Endometrium (tissue), 2 donors: ENCODE results near the gene ZNF302.
"Not testable (repeated sequence)": the region's sequence is repeated elsewhere in the genome, so short reads cannot be mapped to it uniquely, and the experiment has no call there.

Experiments
- FAIRE-seq: peaks from 2 replicates; lab custom pipeline; 2012; peaks lifted over from hg19 to GRCh38; lab: Jason Lieb, UNC
- donor health status: control.
- donor health status: control.

The ZNF302 gene

DNA sequence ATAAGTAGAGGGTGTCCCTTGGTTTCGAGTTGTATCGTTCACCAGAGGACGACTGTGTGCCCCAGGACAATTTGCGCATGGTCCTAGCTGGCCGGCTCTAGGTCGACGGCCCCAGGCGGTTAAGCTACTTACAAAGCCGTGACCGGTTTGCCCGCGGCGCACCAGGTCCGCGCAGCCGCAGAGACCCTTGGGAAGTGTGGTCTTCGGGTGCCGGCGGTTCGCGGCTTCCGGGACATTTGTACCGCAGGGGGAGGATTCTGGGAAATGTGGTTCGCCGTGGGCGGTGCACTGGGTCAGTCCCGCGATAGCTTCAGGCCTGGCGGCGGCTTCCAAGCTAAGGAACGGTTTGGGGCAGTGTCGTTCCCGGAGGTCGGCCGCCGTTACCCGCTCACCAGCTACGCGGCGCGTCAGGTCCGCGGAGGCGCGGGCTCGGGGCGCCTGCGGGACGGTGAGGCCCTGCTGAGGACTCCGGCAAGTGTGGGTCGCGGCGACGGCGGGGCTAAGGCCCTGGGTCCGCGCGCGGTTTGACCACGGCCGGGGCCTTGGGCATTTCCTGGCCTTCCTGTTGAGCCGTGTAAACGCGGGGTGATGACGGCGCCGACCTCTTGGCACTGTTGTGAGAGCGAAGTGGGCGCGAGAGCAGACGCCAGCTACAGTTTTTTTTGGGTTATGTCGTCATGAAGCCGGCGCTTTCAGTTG lies at the start of gene ZNF302:
Gene ZNF302, plus strand, starts transcription at position 293 of the 699 bp plus-strand sequence. CDS start 1,127 bp downstream, outside the sequence.
- peak; percentile 73 for FAIRE-seq

DNA sequence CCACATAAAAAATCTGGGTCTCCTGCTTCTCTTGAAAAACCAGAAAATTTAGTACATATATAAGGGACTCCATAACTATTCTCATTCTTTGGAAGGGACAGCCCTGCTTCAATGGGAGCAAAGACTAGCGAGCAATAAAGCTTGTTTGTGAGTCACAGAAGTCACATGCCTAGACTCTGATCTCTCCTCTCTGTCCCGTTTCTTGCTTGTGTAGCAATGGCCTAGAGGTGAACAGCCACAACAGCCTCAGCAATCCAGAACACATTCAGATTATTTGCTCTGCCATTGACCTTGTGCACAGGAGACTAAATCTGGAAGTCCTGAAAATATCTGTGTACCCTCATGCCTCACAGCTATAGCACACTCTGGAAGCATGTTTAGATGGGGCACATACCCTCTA lies 43.7 kb upstream of the ZNF302 start:
- no peak for FAIRE-seq

DNA sequence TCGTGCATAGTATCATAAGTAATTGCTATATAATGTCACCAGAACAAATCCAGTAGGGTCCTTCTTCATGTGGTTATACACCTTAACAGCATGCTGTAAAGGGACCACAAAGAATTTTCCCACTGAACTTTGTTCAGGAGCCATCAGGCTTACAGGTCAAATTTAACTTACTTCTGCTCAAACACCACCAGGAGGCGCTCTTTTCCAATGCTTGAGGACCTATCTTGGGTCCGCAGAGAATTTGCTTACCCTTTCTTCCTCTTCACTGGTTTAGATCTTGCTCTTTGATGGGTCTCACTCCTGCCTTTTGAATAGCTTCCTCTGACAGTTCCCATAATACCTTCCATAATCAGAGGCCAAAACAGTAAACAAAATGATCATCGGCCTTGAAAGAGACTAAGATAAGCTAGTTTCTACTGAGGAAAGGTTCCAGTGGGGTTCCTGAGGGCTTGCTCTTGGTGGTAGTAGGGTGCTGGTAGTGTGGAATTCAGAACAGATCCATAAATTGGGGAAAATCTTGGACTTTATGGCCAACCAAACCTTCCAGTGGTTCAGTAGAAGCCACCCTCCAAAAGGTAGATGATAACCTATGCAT lies 37.9 kb upstream of the ZNF302 start:
- no peak for FAIRE-seq

DNA sequence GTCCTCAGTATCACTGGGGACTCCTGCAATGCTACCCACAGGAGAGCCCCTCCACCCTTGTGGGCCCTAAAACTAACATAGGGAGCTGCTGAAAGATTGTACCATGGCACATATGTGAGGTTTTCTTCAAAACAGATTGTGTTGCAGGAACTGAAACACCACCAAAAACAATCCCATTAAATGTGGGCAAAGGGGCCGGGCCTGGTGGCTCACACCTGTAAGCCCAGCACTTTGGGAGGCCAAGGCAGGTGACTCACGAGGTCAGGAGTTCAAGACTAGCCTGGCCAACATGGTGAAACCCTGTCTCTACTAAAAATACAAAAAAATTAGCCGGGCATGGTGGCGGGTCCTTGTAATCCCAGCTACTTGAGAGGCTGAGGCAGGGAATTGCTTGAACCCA lies 35.2 kb upstream of the ZNF302 start:
- FAIRE-seq, result no peak

DNA sequence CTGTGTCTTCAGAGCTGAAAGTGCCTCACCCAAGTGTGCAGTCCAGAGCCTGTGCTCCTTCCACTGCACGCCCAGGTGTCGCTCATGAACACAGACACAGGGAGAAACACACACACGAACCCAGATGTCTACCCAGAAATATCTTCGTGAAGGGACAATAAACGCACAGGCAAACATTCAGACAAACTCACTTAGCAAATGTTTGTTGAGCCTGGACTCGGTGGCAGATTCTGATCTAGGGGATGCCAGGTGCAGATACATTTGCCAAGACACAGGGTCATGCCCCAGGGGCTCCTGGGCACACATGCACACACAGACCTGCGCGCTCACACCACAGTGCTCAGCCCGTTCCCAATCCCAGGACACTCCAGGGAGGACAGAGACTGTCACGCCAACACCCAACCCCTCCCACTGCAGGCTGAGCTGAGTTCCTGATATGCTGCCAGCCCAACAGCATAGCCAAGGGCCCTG lies 32.5 kb upstream of the ZNF302 start:
- FAIRE-seq, result no peak

DNA sequence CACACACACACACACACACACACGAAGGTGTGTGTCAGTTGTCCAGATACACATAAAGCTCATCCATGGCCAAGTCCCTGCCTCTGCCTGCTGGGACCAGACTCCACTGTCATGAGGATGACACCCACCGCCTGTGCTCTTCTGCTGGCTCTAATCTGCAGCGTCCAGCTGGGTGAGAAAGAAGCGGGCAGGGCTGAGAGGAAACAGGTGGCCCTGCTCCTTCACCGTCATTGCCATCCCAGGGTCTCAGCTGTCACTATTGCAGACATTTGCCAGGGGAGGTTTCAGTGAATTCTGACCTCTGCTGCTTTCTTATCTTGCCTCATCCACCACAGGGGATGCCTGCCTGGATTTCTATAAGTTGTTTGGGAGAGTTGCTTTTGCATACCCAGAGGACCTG lies 31.9 kb upstream of the ZNF302 start:
- FAIRE-seq, result no peak

DNA sequence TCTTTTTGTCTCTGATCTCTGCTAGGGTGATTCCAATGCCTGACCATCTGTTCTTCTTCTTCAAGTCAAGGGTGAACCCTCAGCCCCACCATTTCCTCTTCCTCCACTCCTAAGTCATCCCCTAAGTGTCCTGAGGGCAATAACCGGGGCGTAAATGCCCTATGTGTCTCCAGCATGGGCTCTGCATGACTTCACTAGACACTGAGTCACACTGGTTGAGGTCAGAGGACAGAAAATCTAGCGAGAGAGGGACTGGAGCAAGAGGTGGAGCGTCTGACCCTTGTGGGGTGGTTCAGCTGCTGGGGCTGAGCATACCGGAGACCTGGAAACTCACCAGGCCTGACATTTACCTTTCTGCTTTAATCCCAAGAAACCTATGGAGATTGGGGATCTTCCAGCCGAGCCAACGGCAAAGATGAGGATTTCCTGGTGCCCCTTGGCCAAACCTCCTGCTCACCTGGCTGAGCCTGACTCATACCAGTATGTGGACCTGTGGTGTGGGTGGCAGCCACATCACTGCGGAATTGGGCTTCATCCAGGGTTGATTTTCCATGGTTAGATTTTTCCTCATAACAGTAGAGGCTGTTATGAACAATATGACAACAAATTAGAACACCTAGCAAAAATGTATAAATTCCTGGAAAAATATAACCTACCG lies 27.5 kb upstream of the ZNF302 start:
- no peak for FAIRE-seq

DNA sequence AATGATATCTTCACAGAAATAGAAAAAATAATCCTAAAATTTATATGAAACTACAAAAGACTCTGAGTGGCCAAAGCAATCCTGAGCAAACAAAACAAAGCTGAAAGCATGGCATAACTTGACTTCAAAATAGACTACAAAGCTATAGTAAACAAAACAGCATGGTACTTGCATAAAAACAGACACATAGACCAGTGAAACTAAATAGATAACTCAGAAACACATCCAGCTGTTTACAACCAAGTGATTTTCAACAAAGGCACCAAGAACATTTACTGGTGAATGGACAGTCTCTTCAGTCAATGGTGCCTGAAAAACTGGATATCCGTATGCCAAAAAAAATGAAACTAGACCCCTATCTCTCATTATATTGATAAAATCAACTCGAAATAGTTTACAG lies 25.7 kb upstream of the ZNF302 start:
- no peak for FAIRE-seq

DNA sequence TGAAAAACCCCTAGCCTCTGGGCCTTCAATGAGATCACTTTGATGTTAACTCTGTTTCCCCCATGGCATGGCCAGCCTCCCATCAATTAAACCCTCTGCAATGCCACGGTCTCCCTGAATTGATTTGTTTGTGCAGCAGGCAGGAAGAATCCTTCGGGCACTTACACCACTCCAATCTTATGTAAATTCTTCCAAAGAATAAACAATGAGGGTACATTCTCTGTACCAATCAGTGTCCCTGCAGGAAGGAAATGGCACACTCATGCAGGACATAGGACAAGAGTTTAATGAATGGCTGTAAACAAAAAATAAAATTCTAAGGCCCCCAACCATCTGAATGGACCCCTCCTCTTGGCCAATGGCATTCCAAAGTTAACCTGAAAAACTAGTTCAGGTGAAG lies 22.7 kb upstream of the ZNF302 start:
- no peak for FAIRE-seq

DNA sequence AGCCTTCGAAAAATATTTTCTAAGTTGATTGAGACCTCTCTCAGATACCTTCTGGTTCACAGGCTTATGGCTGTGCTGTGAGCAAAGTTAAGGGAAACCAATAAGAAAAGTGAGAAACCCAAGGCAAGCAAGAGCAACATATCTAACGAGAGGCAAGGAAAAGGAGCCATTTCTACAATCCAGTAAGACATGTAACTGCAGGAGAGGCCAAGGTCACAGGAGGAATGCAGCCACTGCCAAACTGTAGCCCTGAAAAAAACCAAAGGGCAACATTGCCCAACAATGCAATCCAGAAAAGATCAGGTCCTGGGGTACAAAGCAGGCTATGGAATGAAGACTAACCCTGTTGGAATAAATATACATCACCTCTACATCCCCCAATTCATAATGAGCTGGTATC lies 21.8 kb upstream of the ZNF302 start:
- no peak for FAIRE-seq

DNA sequence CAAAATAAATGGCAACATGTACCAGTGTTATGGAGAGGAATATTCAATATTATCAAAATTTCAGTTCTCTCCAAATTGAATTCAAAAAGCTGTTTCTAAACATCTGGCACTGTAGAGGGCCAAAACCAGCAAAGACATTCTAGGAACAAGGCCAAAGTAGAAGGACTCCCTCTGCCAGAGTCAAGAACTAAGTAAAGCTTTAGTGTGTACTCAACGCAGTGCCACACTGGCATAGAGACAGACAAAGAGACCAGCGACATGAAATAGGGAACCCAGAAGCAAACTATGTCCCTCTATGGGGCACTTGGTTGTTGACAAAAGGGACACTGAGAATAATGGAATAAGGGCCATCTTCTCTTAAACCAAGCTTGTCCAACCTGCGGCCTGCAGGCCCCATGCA lies 16.1 kb upstream of the ZNF302 start:
- FAIRE-seq, result no peak

DNA sequence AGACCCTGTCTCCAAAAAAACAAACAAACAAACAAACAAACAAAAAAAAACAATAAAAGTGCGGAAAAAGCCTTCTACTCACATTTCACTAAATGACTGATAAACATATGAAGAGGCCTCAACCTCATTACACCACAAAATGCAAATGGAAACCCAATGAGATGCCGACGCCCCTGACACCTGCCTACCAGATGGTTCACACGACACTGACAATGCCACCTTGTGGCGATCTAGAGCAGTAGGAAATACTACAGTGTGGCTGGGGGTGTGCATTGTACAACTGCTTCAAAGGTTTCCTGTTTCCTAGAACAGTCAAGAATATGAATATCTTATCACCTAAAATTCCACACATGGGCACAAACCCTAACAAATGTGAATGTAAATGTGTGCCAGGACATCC lies 14.6 kb upstream of the ZNF302 start:
- no peak for FAIRE-seq

DNA sequence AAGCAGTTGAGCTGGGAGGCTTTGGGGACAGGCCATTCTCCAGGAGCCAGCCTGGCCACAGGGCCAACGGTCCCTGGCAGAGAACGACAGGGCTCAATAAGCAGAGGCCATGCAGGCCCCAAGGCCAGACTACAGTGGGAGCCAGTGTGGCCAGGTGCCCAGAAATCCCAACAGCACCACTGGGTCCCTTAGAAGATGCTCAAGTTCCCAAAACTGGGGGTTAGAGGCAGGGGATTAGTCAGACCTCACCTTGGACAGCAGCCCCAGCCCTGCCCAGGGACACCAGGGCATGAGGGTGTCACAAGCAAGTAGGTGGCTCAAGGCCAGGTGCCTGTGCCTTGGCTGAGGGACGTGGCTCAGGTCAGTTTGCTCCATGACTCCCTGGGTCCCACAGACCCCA lies 13.3 kb upstream of the ZNF302 start:
- no peak for FAIRE-seq

DNA sequence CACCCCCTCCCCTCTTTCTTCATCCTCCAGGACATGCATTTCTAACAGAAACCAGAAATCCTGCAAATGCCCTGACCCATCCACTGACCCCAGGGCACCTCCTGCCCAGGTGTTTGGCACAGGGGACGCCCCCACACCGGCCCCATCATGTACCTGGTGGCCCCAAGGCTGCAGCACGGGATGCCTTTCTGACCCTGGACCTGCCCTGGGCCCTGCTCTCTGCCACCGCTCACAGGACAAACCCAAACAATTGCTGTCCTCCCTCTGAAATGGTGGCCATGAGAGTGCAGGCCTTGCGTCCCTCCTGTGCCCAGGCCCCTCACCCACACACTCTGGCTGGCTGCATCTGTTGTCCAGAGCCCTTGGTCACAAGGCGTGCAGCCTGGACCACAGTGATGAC lies 12.6 kb upstream of the ZNF302 start:
- no peak for FAIRE-seq

DNA sequence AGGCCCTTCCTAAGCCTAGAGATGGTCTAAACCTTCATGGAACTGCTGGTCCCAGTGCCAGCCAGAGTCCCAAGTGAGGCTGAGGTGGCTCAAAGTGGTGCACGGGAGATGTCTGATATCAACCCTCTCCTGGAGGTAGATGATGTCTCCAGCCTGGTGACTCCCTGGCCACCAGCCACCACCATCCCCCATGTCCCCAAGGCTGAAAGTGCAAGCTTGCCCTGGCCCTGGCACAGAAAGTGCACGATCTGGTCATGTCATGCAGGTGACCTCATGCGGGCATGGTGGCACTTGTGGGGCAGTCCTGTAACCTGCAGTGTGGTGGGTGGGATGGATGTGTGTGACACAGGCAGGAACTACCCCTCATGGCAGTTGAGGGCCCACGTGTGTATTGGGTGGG lies 12.2 kb upstream of the ZNF302 start:
- FAIRE-seq, result not testable (repeated sequence)

DNA sequence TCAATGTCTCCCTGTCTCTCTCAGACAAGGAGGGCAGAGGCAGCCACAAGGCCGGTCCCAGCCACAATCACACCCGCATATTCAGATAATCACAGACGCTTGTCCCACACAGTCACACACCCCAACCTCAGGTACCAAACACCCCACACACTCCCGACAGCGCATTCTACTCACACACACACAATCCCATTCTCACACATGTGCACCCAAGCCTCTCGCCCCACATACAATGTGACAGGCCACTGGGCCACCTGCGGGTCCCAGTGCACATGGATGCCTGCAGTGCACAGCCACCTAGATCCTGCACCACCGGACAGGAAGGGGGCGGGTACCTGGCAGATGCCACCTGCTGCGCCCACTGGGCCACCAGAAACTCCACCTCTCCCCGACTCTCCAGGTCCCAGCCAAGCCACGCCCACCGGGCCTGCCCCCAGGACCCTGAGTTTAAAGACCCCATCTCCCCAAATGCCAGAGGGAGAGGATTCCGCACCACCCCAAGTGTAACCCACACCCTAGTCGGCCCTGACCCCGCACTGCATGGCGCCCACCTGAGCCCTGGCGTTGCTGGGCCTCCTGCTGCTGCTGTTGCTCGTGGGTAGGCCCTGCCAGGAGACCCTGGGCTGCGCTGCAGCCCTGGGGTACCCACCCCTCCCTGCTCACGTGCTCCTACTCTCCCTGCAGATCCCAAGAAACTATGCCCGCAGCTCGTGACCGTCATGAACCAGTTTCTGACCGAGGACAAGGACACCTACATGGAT lies 11.1 kb upstream of the ZNF302 start:
- no peak for FAIRE-seq

DNA sequence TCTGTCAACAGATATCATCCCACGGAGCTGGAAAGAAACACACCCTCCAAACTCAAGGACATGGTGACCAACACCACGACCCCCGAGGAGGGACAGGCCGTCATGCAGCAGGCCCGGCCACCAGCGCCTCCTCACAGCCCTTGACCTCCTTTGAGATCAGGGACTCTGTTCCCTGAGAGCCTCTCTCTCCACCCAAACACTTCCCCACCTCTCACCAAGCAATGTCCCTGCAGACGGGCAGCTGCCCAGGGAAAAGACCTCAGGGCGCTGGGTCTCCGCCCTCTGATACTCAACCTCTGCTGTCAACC lies 10.6 kb upstream of the ZNF302 start:
- no peak for FAIRE-seq

DNA sequence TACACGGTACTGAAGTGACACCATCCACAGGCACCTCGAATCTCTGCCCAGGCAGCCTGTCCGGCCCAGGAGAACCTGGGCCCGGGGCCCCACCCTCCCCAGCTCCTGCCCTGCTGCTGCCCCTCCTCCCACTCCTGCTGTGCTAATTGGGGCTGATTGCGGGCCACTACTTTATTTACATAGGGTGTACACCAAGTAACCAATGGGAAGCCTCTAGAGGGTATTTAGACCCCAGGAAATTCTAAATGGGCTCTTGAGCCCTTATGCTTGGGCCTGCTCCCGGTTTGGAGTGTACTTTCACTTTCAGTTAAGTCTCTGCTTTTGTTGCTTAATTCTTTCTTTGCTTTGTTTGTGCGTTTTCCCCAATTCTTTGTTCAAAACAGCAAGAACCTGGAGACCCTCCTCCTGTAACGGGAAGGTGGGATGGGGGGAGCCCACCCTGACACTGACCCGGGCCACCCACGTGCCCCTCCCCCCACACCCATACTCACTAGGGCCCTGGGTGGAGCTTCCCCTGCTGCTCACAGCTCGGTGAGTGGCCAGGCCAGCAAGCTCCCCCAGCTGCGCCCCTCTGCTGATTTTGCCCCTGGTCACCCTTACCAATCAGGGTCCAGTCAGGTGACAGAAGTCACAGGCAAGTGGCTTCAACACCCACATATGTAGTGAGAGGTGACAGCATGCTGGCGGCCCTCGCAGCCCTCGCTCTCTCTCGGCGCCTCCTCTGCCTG lies 10.0 kb upstream of the ZNF302 start:
- FAIRE-seq, result no peak

DNA sequence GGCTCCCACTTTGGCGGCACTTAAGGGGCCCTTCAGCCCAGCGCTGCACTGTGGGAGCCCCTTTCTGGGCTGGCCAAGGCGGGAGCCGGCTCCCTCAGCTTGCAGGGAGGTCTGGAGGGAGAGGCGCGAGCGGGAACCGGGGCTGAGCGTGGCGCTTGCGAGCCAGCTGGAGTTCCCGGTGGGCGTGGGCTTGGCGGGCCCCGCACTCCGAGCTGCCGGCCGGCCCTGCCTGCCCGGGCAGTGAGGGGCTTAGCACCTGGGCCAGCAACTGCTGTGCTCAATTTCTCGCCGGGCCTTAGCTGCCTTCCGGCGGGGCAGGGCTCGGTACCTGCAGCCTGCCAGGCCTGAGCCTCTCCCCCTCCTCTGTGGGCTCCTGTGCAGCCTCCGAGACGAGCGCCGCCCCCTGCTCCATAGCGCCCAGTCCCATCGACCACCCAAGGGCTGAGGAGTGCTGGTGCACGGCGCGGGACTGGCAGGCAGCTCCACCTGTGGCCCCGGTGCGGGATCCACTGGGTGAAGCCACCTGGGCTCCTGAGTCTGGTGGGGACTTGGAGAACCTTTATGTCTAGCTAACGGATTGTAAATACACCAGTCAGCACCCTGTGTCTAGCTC lies 9.3 kb upstream of the ZNF302 start:
- FAIRE-seq, result not testable (repeated sequence)

DNA sequence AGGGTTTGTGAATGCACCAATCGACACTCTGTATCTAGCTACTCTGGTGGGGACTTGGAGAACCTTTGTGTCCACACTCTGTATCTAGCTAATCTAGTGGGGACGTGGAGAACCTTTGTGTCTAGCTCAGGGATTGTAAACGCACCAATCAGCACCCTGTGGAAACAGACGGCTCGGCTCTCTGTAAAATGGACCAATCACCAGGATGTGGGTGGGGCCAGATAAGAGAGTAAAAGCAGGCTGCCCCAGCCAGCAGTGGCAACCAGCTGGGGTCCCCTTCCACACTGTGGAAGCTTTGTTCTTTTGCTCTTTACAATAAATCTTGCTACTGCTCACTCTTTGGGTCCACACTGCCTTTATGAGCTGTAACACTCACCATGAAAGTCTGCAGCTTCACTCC lies 8.8 kb upstream of the ZNF302 start:
- FAIRE-seq, result not testable (repeated sequence)

DNA sequence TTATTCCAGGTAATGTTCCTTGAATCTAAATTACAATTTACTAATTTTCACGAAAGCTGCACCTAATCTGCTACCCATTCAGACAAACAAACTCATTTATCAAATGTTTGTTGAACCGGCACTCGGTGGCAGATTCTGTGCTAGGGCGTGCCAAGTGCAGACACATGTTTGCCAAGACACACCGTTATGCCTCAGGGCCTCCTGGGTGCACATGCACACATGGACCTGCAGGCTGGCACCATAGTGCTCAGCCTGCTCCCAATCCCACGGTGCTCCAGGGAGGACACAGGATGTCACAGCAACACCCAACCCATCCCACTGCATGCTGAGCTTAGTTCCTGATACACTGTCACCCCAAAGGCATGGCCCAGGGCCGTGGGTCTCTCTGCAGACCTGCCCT lies 8.2 kb upstream of the ZNF302 start:
- no peak for FAIRE-seq

DNA sequence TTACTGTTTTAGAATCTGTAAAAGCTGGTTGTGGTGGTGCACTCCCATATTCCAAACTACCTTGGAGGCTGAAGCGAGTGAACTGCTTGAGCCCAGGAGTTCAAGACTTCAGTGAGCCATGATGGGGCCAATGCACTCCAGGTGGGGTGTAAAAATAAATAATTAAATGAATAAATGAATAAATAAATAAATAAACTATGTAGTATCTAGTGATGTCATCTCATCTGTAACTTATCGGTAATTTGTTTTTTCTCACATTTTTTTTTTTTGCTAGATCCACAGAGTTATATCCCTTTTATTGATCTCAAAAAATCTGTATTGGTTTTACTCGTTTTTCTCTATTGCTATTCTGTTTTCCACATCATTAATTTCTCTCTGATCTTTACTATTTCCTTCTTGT lies 5.5 kb upstream of the ZNF302 start:
- FAIRE-seq, result no peak
